Activated CD4-positive, alpha-beta T cell treated with anti-CD3 and anti-CD28 coated beads, Interleukin-2, amount 50 U/mL, for 48 hours (primary cell): ENCODE measurements around the gene KATNAL1.
"Not testable (repeated sequence)": the region's sequence is repeated elsewhere in the genome, so short reads cannot be mapped to it uniquely, and the experiment has no call there.

Experiments
- DNase-seq, 2 experiments: peaks; one replicate each; pipeline ENCODE4 v3.0.0-alpha.2; 2020

Gene KATNAL1

GRCh38 chr13:30196025-30196424 is 111.3 kb downstream of the KATNAL1 start:
- no peak for DNase-seq

- DNase-seq, result no peak
Observed at GRCh38 chr13:30194906-30195305, 112.4 kb downstream of the KATNAL1 start.

DNA sequence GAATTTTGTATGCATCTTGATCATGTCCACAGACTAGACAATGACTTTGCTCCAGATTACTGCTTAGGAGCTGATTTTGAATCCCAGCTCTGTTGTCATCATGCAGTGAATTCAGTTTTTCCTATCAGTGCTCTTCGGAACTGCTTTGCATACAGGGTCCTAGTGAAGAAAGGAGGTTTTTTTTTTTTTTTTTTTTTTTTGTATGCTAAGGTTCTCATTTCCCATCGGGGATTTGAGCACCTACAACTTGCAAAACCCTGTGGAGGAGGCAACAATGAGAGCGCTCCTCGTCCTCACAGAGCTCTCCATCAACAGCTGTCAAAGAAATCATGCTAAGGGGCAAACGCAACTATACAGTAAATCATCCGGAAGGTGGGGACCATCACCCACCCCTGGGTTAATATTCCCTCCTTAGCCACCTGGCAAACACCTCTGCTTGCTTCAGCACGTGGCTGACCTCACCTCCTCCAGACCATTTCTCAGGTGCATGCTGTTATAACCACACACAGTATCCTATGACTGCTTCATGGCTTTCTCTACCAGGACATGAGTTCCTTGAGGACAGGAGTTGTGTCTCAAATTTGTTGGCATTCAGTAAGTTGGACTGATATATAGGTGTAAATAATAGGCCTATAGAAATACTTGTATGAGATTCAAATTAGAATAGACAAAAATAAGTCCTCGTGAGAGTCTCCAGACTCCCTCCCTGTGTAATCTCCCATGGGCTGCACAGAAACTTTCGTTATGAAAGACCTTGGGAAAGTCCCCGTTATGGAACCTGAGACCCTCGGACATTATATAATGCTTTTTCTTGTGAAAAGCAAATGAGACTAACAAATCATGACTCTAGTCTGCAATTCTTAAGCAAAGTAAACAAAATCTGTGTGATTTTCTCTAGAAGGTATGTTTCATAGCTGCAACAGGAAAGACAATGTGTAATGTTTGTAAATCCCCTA is 113.8 kb downstream of the KATNAL1 start:
- no peak for DNase-seq

GRCh38 chr13:30192320-30193093 is 114.8 kb downstream of the KATNAL1 start:
- DNase-seq, result no peak

DNA sequence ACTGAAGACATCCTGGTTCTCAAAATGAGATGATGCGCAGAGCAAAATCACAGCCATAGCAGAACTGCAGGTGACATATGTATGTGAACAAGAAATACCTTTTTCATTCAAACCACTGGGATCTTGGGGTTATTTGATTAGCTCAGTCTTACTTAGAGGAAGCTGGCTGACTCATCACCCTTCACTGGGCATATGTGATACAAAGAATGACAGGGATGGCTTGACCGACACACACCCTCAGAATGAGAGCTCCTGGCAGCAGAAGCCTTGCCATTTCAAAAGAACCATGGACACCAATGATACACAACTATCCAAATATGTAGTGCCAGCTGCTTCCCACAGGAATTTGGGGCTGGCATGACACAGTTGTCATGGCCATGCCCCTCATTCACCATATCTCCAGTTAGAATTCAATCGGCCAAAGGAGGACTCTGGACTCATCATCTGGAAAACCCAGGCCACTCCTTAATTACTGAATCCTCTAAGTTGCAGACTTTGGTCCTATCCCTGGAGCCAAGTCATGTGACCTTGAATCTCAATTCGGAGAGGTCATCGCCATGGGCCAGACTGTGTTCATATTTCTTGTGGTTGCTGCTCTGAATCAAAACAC is 115.8 kb downstream of the KATNAL1 start:
- no peak for DNase-seq

DNA sequence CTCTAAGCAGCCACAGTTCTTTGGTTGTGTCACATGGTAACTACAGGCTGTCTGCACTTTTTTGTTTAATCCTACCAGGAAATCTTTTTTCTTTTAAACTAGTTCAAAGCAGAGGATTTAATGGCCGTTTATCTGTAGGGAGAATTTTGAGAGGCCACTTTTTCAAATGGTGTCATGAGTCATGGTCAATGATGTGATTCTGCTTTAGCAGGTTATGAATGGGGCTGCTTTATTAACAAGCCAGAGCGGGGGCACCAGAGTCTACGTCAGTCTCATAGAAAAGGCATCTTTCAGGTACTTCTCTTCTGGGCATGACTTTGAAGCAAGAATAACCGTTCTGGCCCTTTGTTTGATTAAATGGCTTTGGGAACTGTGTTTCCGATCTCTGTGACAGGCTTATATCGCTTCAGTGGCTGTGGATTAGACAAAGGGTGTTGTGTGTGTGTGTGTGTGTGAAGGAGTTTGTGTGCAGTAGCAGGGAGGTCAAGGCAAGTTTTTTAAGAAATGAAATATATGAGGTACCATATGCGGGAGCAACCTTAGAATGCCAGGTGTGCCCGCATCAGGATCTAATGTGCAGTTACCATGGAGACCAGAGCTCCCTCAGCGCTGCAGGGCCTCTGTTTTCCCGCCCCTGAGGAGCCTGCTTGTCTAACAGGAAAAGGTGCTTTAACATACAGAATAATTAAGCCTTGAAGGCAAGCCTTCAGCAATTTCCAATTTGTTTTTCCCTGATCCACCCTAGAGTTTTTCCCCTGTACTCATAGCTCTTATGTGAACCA is 120.5 kb downstream of the KATNAL1 start:
- no peak for DNase-seq

GRCh38 chr13:30181888-30182651 is 125.3 kb downstream of the KATNAL1 start:
- no peak for DNase-seq

DNA sequence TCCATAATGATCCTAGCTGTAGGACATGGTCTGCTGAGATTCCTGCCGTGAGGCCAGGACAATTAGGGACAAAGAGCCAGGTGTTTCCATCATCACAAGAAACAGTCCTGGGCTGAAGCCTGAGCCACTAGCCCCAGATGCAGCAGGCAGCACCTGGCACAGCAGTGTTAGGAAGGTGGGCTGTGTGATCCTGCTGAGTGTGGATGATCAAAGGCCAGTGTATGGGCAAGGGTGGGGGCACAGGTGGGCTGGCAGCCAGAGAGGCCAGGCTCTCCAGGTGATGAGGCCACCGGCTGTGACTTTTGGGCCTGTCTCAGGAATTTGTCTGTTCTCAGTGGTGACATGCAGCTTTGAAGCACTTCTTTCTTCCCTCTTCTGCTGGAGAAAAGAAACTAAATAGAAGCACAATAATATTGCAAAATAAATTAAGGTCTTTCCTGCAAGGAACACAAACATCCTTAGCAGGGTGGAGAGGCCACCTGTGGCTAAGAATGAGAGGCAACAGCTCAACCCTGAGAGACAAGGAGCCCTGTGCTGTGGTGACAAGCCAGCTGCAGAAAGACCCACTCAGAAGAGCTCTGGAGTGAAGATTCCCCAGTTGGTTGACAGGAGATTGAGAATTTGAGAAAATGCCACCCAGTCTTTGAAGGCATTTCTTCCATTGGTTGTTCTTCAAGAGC is 127.6 kb downstream of the KATNAL1 start:
- DNase-seq, result no peak

GRCh38 chr13:30178976-30179375 is 128.4 kb downstream of the KATNAL1 start:
- DNase-seq, result no peak

- DNase-seq, result no peak
Observed at GRCh38 chr13:30175166-30175565, 132.2 kb downstream of the KATNAL1 start.

DNA sequence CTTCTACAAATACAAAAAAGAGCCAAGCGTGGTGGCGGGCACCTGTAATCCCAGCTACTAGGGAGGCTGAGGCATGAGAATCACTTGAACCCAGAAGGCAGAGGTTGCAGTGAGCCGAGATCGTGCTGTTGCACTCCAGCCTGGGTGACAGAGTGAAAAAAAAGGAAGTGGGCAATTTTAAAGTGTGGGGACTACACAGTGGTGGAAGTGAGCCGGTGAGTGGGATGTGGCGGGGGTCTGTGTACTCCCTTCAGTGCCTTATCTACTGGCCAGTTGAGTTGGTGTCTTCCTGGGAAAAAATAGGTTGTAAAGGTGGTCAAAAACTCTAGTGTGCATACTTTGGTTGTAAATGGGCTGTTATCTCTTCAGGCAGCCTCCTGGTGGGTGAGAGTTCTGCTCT is 133.1 kb downstream of the KATNAL1 start:
- not testable (repeated sequence) for DNase-seq

DNA sequence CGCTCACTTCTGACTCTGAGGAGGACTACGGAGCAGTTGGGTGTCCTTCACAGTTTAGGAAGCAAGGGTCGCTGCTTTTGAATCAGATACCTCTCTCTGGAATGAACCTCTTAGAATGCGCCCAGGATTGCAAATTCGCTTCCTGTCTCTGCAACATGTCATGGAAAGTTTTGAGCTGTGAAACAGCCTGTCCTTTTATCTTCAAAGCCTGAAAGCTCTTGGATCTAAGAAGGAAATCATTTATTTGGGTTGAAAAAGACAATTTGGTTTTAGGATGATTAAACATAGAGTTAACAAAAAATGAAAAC is 134.1 kb downstream of the KATNAL1 start:
- no peak for DNase-seq

GRCh38 chr13:30172593-30173302 is 134.6 kb downstream of the KATNAL1 start:
- no peak for DNase-seq

GRCh38 chr13:30170569-30170968 is 136.8 kb downstream of the KATNAL1 start:
- DNase-seq, result no peak

GRCh38 chr13:30169442-30169841 is 137.9 kb downstream of the KATNAL1 start:
- no peak for DNase-seq

DNA sequence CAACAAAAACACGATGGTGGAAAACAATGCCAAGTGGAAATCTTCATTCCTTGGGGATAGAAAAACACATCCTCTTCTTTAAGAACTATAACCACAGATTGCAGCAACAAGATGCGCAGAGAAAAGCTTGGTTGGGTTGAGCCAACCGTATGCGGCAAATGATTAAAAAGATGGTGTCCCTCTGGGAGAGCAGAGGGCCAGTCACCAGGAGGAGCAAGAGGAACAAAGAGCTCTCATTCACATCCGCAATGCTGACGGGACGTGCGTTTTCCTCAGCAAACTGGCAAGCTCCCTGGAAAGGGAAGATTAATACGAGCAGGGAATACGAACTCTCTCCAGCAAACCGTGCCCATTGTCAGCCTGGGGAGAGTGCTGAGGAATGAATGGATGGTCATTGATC is 141.6 kb downstream of the KATNAL1 start:
- DNase-seq, result no peak

DNA sequence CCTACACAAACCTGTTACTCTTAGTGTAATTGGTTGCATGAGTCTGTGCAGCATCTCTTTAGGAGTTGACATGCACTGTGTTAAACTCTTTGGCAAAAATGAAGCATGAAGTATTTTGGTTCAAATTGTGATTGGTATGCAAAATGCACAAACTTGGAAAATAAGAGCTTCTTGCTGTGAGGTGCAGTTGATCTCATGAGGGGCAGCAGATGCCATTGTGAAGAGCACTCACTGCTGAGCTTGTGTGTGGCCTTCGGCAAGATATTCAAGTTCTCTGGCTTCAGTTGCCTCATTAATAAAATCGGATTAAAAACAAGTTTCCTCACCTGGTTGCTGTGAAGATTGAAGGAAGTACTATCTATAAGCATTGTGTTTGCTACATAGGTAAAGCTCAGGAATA is 142.3 kb downstream of the KATNAL1 start:
- DNase-seq, result no peak

DNA sequence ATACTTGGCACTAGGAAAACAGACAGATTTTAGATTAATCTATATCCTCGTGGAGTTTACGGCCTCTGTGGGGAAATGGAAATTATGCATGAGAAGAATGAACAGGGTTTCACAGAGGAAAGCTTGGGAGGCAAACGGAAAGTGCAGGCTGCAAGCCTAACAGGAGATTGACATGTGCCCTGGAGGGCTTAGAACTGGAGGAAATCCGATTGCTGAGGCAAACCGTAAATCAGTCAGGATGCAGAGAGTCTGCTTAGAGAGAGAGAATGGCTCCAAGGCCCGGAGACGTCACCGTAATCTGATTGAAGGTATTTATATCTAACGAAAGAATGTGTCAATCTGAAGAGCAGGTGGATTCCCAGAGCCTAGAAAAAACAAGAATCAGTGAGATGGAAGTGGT is 143.2 kb downstream of the KATNAL1 start:
- no peak for DNase-seq

DNA sequence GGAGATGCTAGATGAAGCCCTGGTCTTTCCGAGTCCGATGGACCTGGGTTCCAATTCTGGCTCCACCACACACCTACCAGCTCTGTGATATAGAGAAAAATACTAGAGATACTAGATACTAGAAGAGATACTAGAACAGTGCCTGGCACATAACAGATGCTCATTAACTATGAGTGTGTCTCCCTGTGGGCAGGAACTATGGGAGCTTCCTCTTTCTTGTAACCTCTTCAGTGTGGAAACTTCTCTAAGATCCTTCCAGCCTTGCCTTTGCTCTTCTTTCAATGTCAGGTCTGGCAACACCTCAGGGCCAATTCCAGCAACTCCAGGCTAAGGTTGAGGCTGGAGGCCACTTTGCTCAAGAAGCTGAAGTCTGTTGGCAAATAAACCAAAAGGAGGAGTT is 143.9 kb downstream of the KATNAL1 start:
- no peak for DNase-seq

DNA sequence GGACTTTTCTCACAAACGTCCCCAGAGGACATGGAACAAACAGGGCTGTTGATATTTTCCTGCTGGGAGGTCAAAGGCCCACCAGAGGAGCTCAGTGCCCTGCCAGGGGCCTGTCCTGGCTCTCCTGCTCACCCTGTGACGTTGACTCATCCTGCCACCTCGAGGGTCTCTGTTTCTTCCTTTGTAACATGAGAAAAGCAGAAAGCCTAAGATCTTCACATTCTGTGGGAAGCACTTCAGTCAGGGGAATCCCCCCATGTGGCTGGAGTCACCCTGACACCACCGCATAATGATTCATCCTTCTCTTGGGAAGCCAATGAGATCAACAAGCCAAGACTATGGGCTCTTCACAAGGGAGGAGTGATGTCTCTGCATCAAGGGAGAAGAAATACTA is 147.9 kb downstream of the KATNAL1 start:
- peak; percentile 59 to 71 for DNase-seq
